G401 (cell line): ENCODE data around the gene PDE6H. TPM values are rescaled to one million over a fixed set of nuclear protein-coding genes. Genes with fewer than 3 reads are reported as not detected.

Experiments
- DNase-seq: peaks from one replicate; pipeline ENCODE4 v3.0.0-alpha.2; 2015; ENCODE audit warnings: low spot score
- in situ Hi-C: cut with HindIII; loops from 2 replicates; pipeline ENCODE4 v1.10.0; 2016; ENCODE audit warnings: low sequenced_read_pairs, mixed read lengths
- total RNA-seq: library from RNA; depleted of rRNA; stranded (reverse); fragments of >200 nt; shearing (Covaris generic); gene quantifications from 2 replicates; pipeline ENCODE4 v1.2.3, GENCODE V29; 2014

PDE6H gene
- total RNA-seq, 1 experiment from 2014 or later = not detected

GRCh38 chr12:14950421-14950820 is 22.4 kb upstream of the PDE6H start:
- DNase-seq = no peak
- in situ Hi-C loops = no loop called here

DNA sequence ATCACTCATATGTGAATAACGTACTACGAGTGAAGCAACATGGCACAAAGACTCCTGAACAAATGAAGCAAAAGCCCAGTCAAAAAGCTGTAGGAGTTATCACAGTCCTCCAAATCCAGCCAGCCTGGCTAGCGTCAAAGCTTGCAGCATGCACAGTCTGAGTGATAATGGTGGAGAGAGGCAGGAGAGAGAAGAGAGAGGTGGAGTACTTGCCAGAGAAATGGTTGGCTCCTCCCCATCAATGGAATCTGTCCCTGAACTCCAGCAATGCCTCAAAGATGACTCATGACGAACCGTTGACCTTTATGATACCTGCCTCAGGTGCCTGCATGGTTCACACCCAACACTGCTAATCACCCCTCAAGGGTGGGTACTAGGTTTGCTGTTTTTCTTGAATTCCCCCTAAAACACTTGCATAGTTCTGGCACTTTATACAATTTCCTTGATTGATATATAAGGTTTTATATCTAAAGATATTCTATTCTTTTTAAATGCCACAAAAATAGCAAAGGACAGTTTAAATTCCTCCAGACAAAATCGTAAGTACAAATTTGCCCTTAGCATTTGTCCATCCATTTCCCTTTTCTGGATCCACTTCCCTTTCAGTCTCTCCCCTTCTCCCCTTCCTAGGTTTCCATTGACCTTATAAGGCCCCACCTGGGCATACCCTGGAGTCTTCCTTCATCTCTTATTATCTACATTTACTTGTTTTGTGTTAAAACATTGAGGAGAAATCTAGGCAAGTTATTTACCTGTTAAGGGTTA is 21.7 kb upstream of the PDE6H start:
- DNase-seq = no peak
- in situ Hi-C loops = no loop called here

- DNase-seq = no peak
- in situ Hi-C loops = no loop called here
Measured at GRCh38 chr12:14951851-14952250, 21.0 kb upstream of the PDE6H start.

- in situ Hi-C loops = no loop called here
- no peak for DNase-seq
Measured at GRCh38 chr12:14952299-14952921, 20.4 kb upstream of the PDE6H start.

DNA sequence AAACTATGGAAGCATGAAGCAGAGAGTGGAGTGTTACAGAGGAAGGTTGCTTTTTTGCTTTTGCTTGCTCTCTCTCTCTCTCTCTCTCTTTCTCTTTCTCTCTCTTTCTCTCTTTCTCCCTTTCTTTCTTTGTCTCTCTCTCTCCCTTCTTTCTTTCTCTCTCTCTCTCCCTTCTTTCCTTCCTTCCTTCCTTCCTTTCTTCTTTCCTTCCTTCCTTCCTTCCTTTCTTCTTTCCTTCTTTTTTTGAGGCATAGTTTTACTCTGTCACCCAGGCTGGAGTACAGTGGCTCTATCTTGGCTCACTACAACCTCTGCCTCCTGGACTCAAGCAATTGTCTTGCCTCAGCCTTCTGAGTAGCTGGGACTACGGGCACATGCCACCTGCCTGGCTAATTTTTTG is 19.1 kb upstream of the PDE6H start:
- in situ Hi-C loops = no loop called here
- no peak for DNase-seq

DNA sequence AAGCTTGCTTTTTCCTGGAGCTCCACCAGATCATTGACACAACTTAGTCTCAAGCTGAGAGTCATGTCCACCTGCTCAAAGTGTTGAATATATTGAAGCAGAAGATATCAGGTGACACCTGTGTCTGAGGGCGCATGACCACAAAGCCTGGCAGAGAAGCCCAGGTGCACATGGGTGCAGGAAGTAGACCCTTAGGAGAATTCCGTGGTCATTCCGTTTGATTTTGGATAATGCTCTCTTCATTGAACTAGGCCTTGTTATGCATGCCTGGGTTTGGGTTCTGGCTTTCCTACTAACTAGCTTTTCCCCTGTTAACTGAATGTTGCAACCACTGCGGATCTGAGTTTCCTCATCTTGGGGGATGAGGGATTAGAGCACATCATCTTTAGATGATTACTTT is 18.6 kb upstream of the PDE6H start:
- in situ Hi-C loops = no loop called here
- DNase-seq = no peak

GRCh38 chr12:14956024-14956891 is 16.6 kb upstream of the PDE6H start:
- in situ Hi-C loops = no loop called here

DNA sequence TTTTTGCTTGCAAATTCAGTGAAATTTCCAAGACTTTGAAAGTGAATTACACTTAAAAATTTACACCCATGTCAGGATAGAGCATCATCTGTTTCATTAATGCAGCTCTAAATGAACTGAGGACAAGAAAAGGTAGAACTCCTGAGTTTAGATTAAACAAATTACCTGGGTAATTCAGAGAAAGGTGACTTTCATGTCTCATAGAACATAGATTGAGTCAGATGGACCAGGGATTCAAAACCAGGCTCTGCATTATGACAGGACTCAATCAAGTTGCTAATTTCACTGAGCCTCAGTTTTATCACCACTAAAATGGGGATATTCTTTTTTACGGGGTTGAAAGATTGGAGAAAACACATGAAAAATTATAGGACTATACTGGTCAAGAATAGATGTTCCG is 15.9 kb upstream of the PDE6H start:
- in situ Hi-C loops = no loop called here
- no peak for DNase-seq

More at GRCh38 chr12:14956024-14956891, 16.6 kb upstream of the PDE6H start:
- DNase-seq = no peak

- in situ Hi-C loops = no loop called here
- DNase-seq = no peak
Measured at GRCh38 chr12:14957551-14958168, 15.2 kb upstream of the PDE6H start.

- in situ Hi-C loops = no loop called here
- DNase-seq = no peak
Measured at GRCh38 chr12:14958361-14959125, 14.3 kb upstream of the PDE6H start.

GRCh38 chr12:14959126-14959440 is 13.8 kb upstream of the PDE6H start:
- no peak for DNase-seq
- in situ Hi-C loops = no loop called here

DNA sequence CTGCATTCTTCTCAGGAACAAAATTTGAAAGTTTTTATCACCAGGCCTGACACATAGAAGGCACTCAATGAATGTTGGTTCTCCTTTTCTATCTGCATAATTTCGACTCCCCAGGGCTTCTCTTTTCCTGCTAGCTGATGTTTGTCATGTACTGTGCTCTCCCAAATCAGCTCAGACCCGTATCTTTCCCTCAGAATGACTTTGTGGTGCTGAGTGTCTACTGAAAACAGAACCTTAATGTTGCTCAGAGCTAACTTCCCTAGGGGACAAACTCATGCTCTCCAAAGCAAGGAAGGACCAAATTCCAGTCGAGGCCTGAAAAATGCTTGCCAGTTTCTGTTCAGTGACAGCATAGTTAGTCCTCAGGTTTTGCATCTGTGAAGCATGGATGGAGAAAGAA is 13.4 kb upstream of the PDE6H start:
- no peak for DNase-seq
- in situ Hi-C loops = no loop called here

- in situ Hi-C loops = no loop called here
- DNase-seq = no peak
Measured at GRCh38 chr12:14959916-14960496, 12.8 kb upstream of the PDE6H start.

GRCh38 chr12:14960548-14961465 is 12.0 kb upstream of the PDE6H start:
- DNase-seq = no peak

DNA sequence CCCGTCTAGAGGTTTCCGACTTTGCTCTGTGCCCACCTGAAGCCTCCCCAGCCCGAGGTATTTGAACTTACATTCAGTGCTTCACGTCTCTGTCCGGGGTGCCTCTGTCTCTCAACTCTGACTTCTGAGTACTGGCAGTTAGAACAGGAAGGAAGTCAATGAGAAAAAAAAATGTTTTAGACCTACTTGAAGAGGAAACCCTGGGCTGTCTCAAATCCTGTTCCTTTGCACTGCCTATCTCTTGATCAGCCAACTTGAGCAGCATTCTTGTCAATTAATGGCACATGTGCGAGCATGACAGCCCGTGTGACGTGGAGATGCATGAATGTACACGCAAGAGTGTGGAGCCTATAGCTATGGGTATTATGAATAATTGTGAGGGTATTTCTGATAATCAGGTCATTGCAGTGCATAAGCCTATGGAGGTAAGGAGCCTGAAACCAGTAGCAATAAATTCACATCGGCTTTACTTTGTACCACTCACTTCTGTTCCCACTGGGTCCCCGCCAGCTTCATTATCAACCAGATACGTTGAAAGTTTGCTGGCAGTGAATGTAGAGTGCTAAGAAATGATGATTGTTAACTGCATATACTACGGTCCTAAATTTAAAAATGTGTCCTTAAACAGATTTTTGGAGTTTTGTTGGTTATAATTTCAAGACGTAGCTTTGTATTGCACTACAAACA is 11.2 kb upstream of the PDE6H start, which contains the start of gene ARHGDIB:
TSS of gene ARHGDIB (minus strand) at position 136 of the 687 bp plus-strand sequence. CDS start 10,889 bp downstream, outside the sequence.
- DNase-seq = no peak
- in situ Hi-C loops = no loop called here

More at GRCh38 chr12:14960548-14961465, 12.0 kb upstream of the PDE6H start:
- in situ Hi-C loops = no loop called here

- no peak for DNase-seq
- in situ Hi-C loops = no loop called here
Measured at GRCh38 chr12:14962153-14962539, 10.7 kb upstream of the PDE6H start.

GRCh38 chr12:14962797-14963196 is 10.0 kb upstream of the PDE6H start:
- in situ Hi-C loops = no loop called here
- DNase-seq = no peak
